Muscle layer of duodenum (tissue), 2 donors: ENCODE results near the gene CHIC2.
"Not testable (repeated sequence)": the region's sequence is repeated elsewhere in the genome, so short reads cannot be mapped to it uniquely, and the experiment has no call there.

Experiments used
- H3K27ac ChIP-seq: one replicate; pipeline ENCODE4 v1.7.0; 2013; ENCODE audit warnings: mild to moderate bottlenecking, low read length
- H3K27me3 ChIP-seq: one replicate; pipeline ENCODE4 v1.7.0; 2013; ENCODE audit warnings: low read depth, mild to moderate bottlenecking, control low read depth, low read length
- H3K36me3 ChIP-seq, 2 donors: one replicate each; pipeline ENCODE4 v1.7.0; 2013; ENCODE audit warnings: low read length in 2 of 2, control low read depth in 1 of 2, mild to moderate bottlenecking in 1 of 2; ENCODE audit not compliant: insufficient read depth in 2 of 2, control insufficient read depth in 1 of 2
- H3K4me1 ChIP-seq, 2 donors: one replicate each; pipeline ENCODE4 v1.7.0; 2013; ENCODE audit warnings: low read length in 2 of 2, mild to moderate bottlenecking in 2 of 2, control low read depth in 1 of 2, moderate library complexity in 1 of 2; ENCODE audit not compliant: insufficient read depth in 2 of 2, control insufficient read depth in 1 of 2
- H3K4me3 ChIP-seq, 2 donors: one replicate each; pipeline ENCODE4 v1.7.0; 2013; ENCODE audit warnings: low read length in 2 of 2, low read depth in 1 of 2, mild to moderate bottlenecking in 1 of 2
- H3K9me3 ChIP-seq, 2 donors: one replicate each; pipeline ENCODE4 v1.7.0; 2013; ENCODE audit warnings: low read length in 2 of 2, control low read depth in 1 of 2, mild to moderate bottlenecking in 1 of 2; ENCODE audit not compliant: control insufficient read depth in 1 of 2
- donor health status: healthy.

Gene CHIC2

GRCh38 chr4:54055494-54055893, 8.9 kb downstream of the CHIC2 start:
- no peaks in the 10 kb centered on the region for H3K36me3 ChIP-seq
- no peak overlapping the region for H3K27ac ChIP-seq
- H3K4me3 ChIP-seq = no peak overlapping the region
- H3K9me3 ChIP-seq = no peaks in the 10 kb centered on the region
- no peaks in the 10 kb centered on the region for H3K27me3 ChIP-seq
- peaks cover 0 to 18% of the 10 kb centered on the region in 2 donors for H3K4me1 ChIP-seq

DNA sequence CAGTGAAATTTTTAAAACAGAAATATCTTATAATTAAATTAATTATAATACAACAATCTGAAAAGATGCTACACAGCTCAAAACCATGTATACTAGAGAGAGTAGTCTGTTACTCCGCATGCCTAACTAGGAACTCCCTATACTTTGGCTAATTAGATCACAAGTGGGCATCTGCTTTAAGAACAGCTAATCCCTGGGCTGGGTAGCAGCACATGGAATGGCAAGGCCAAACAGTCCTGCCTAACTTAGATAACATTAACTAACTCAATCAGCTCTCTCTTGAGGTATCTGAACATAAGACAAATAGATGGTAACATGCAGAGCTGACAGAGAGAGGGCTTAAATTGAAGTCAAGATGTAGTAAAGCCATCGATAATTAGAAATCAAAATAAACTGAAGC, 9.9 kb downstream of the CHIC2 start:
- Histone ChIP-seq H3K4me1 (peaks cover 0 to 18% of the 10 kb centered on the region in 2 donors), H3K27me3 (no peaks in the 10 kb centered on the region), H3K9me3 (no peaks in the 10 kb centered on the region), H3K4me3 (no peak overlapping the region), H3K27ac (no peak overlapping the region), H3K36me3 (no peaks in the 10 kb centered on the region)

- H3K4me1 ChIP-seq = peaks cover 0 to 12% of the 10 kb centered on the region in 2 donors
- not testable (repeated sequence) for H3K9me3 ChIP-seq, H3K4me3 ChIP-seq, H3K27me3 ChIP-seq, H3K36me3 ChIP-seq, H3K27ac ChIP-seq
Measured at GRCh38 chr4:54053322-54053721, 11.1 kb downstream of the CHIC2 start.

DNA sequence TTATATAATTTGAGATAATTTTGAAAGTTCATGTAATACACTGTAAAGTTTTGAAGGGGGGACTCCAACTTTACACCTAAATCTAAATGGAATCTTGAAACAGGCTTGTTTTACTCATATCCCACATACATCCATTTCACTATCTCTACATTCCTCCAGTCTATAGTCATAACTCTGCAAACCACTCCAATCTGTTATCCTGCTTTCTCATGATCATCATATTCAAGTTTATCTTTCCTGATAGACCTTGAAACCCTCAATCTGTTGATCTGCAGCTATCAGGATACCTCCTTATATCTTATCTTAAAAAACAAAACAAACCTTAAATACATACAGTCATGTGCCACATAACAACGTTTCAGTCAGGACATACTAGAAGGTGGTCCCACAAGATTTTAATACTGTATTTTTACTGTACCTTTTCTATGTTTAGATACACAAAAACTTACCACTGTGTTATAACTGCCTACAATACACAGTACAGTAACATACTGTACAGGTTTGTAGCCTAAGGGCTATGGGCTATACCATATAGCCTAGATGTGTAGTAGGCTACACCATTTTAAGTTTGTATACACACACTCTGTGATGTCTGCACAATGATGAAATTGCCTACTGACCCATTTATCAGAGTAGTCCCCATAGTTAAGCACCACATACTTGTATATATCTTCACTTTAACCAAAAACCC, 14.0 kb downstream of the CHIC2 start:
- no peak overlapping the region for H3K27ac ChIP-seq
- peaks cover 0 to 8% of the 10 kb centered on the region in 2 donors for H3K36me3 ChIP-seq
- H3K4me1 ChIP-seq = peaks cover 0 to 10% of the 10 kb centered on the region in 2 donors
- no peak overlapping the region for H3K4me3 ChIP-seq
- no peaks in the 10 kb centered on the region for H3K9me3 ChIP-seq
- H3K27me3 ChIP-seq = no peaks in the 10 kb centered on the region

- H3K27me3 ChIP-seq, H3K36me3 ChIP-seq, H3K9me3 ChIP-seq, H3K27ac ChIP-seq, H3K4me1 ChIP-seq, H3K4me3 ChIP-seq: not testable (repeated sequence)
Measured at GRCh38 chr4:54043630-54044029, 20.8 kb downstream of the CHIC2 start.

GRCh38 chr4:54041933-54042332, 22.5 kb downstream of the CHIC2 start:
- H3K9me3 ChIP-seq = no peaks in the 10 kb centered on the region
- no peaks in the 10 kb centered on the region for H3K4me1 ChIP-seq

DNA sequence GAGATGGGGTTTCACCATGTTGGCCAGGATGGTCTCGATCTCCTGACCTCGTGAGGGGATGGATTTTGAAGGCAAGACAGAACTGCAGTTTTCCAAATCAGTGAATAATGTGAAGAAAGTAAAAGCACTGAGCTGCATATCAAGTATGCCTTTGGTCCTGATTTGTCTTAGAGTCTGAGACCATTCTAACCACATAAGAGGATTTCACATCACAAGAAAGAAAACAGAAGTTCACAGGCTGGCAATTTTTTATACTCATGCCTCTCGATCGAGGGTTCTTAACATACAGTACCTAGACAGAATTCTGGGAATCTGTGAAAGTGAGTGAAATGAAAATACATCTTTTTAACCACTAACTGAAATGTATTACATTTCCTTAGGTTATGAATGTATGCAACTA, 23.3 kb downstream of the CHIC2 start:
- H3K27me3 ChIP-seq = no peaks in the 10 kb centered on the region
- H3K9me3 ChIP-seq = no peaks in the 10 kb centered on the region
- H3K4me3 ChIP-seq = no peak overlapping the region
- no peaks in the 10 kb centered on the region for H3K4me1 ChIP-seq
- H3K36me3 ChIP-seq = peaks cover 1 to 4% of the 10 kb centered on the region in 2 donors
- no peak overlapping the region for H3K27ac ChIP-seq

More at GRCh38 chr4:54041933-54042332, 22.5 kb downstream of the CHIC2 start:
- Histone ChIP-seq H3K27ac (no peak overlapping the region), H3K36me3 (peaks cover 0 to 1% of the 10 kb centered on the region in 2 donors), H3K4me3 (no peak overlapping the region), H3K27me3 (no peaks in the 10 kb centered on the region)

DNA sequence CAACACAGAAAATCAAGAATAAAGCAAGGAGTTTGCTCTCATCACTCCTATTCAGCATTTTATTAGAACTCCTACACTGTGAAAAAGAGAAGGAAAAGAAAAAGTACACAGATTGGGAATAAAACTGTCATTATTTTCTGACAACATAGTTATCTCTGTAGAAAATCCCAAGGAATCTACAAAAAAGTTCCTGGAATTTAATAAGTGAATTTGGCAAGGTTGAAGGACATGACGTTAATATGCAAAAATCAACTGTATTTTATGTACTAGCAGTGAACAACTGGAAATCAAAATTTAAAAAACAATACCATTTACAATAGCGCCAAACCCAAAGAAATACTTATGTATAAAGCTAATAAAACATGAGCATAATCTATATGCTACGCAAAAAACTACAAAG, 26.3 kb downstream of the CHIC2 start:
- Histone ChIP-seq H3K4me3 (no peak overlapping the region), H3K9me3 (no peaks in the 10 kb centered on the region), H3K36me3 (peaks cover 3 to 4% of the 10 kb centered on the region in 2 donors), H3K4me1 (no peaks in the 10 kb centered on the region), H3K27me3 (no peaks in the 10 kb centered on the region), H3K27ac (no peak overlapping the region)

- peaks cover 3 to 4% of the 10 kb centered on the region in 2 donors for H3K36me3 ChIP-seq
- H3K4me3 ChIP-seq = no peak overlapping the region
Measured at GRCh38 chr4:54036184-54036583, 28.2 kb downstream of the CHIC2 start.

DNA sequence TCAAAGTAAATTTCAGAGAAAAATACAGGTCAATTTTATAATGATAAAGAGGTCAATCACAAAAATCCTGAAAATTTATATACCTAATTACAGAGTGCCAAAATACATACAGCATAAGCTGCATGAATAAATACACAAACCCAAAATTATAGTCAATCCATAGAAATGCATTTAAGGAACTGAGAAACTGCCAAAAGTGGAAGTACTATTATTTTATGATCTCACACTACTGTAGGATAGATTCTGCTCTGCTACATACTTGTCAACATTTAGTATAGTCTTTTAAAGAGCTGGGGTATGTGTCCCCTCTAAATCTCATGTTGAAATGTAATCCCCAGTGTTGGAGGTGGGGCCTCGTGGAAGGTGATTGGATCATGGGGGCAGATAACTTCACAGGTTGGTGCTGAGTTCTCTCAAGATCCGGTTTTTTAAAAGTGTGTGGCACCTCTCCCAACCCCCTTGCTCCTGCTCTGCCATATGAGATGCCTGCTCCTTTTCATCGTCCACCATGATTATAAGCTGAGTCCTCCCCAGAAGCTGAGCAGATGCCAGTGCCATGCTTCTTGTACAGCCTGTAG, 31.8 kb downstream of the CHIC2 start:
- H3K9me3 ChIP-seq = no peaks in the 10 kb centered on the region
- peaks cover 3 to 4% of the 10 kb centered on the region in 2 donors for H3K36me3 ChIP-seq
- no peak overlapping the region for H3K4me3 ChIP-seq
- H3K4me1 ChIP-seq = no peaks in the 10 kb centered on the region
- H3K27me3 ChIP-seq = no peaks in the 10 kb centered on the region
- H3K27ac ChIP-seq = no peak overlapping the region

More at GRCh38 chr4:54036184-54036583, 28.2 kb downstream of the CHIC2 start:
- no peaks in the 10 kb centered on the region for H3K9me3 ChIP-seq
- H3K27me3 ChIP-seq = no peaks in the 10 kb centered on the region
- no peaks in the 10 kb centered on the region for H3K4me1 ChIP-seq
- no peak overlapping the region for H3K27ac ChIP-seq

DNA sequence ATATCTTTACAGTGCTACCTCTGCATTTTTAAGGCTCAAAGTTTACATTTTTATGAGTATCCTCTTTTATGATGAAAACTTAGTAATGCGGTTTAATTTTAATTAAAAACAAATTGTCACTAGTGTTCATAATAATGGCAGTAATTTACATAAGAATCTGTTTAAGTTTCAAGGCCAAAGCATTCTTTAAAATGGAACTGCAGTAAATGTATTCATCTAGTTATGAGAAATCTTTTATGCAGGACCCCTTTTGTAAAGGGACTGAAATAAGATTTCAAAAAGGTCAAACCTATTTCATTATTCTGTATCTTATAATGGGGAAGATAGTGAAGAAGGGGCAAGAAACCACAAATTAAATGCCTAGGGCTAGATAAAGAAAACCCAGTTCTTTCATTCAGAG, 37.1 kb downstream of the CHIC2 start:
- no peaks in the 10 kb centered on the region for H3K27me3 ChIP-seq
- H3K4me3 ChIP-seq = no peak overlapping the region
- no peaks in the 10 kb centered on the region for H3K9me3 ChIP-seq
- H3K36me3 ChIP-seq = no peaks in the 10 kb centered on the region
- H3K27ac ChIP-seq = no peak overlapping the region
- H3K4me1 ChIP-seq = no peaks in the 10 kb centered on the region

DNA sequence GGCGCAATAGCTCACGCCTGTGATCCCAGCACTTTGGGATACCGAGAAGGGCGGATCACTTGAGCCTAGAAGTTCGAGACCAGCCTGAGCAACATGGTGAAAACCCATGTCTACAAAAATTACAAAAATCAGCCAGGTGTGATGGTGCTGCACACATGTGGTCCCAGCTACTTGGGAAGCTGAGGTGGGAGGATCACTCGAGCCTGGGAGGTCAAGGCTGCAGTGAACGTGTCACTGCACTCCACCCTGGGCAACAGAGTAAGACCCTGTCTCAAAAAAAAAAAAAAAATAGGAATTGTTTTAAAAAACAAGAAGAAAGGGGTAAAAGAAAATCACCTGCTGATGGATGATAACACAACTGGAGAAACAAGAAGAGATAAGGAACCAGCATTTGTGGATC, 38.8 kb downstream of the CHIC2 start:
- Histone ChIP-seq H3K36me3 (no peaks in the 10 kb centered on the region), H3K4me3 (no peak overlapping the region), H3K27me3 (no peaks in the 10 kb centered on the region), H3K27ac (no peak overlapping the region), H3K4me1 (no peaks in the 10 kb centered on the region), H3K9me3 (no peaks in the 10 kb centered on the region)
